GM12872 (cell line): ENCODE measurements around the gene RIMS3.
A peak's percentile ranks its signal among the peaks of the same experiment; 100 is the strongest.

ENCODE experiments used
- CTCF ChIP-seq: IDR thresholded peaks from 3 replicates; pipeline ENCODE4 v1.5.1; 2011; ENCODE audit warnings: low read depth, mild to moderate bottlenecking, low read length, moderate library complexity; ENCODE audit not compliant: insufficient read depth

The RIMS3 gene

GRCh38 chr1:40593449-40594186 lies 71.9 kb downstream of the RIMS3 start:
- TF ChIP-seq CTCF = no peak

GRCh38 chr1:40592107-40592803 lies 73.2 kb downstream of the RIMS3 start:
- TF ChIP-seq CTCF = peak; percentile 54

- no peak for TF ChIP-seq CTCF
Measured at GRCh38 chr1:40588586-40588985, 76.9 kb downstream of the RIMS3 start.

- TF ChIP-seq CTCF = no peak
Measured at GRCh38 chr1:40583980-40584379, 81.5 kb downstream of the RIMS3 start.

- TF ChIP-seq CTCF = no peak
Measured at GRCh38 chr1:40582116-40582515, 83.4 kb downstream of the RIMS3 start.

GRCh38 chr1:40575336-40575735 lies 90.1 kb downstream of the RIMS3 start:
- TF ChIP-seq CTCF = no peak
